Calu3 (cell line): ENCODE results near the gene CD55. TPM values are rescaled to one million over a fixed set of nuclear protein-coding genes. Genes with fewer than 3 reads are reported as not detected.

Experiments used
- BruUV-seq: library from RNA; stranded (reverse); fragments of 400-500 nt; replicated peaks from 2 replicates; lab custom pipeline; 2021; lab: Mats Ljungman, UMichigan
- CTCF ChIA-PET: fragments of 300-600 bp; sonication (Branson Sonifier 250); formaldehyde crosslinking; loops from one replicate; lab custom pipeline; 2022; ENCODE audit warnings: antibody characterized with exemption; lab: Charles Lee
- DNase-seq: peaks from one replicate; pipeline ENCODE4 v3.0.0; 2022
- H3K27ac Mint-ChIP-seq: one replicate; pipeline ENCODE4 v1.8.0; 2022; ENCODE audit warnings: mixed read lengths; ENCODE audit not compliant: unreplicated experiment
- H3K27me3 Mint-ChIP-seq: one replicate; pipeline ENCODE4 v1.8.0; 2022; ENCODE audit warnings: mixed read lengths; ENCODE audit not compliant: unreplicated experiment
- H3K36me3 Mint-ChIP-seq: one replicate; pipeline ENCODE4 v1.8.0; 2022; ENCODE audit warnings: mild to moderate bottlenecking, moderate library complexity, mixed read lengths; ENCODE audit not compliant: insufficient read depth, unreplicated experiment
- H3K4me1 Mint-ChIP-seq: one replicate; pipeline ENCODE4 v1.8.0; 2022; ENCODE audit warnings: mild to moderate bottlenecking, low read depth, mixed read lengths; ENCODE audit not compliant: unreplicated experiment
- H3K4me3 Mint-ChIP-seq: one replicate; pipeline ENCODE4 v1.8.0; 2022; ENCODE audit warnings: mild to moderate bottlenecking, low read depth, moderate library complexity, mixed read lengths; ENCODE audit not compliant: unreplicated experiment
- H3K9me3 Mint-ChIP-seq: one replicate; pipeline ENCODE4 v1.8.0; 2022; ENCODE audit warnings: low read depth, mixed read lengths; ENCODE audit not compliant: unreplicated experiment
- intact Hi-C: fragments of 100-400 bp; cut with micrococcal nuclease; formaldehyde crosslinking; loops from one replicate; pipeline ENCODE4 v1.10.0; 2022; ENCODE audit not compliant: unreplicated experiment
- total RNA-seq: library from RNA; stranded (reverse); gene quantifications from 2 replicates; pipeline ENCODE4 v1.2.3, GENCODE V29; 2022
- TF ChIP-seq, protein P1 (sequence below): fragments of 200-600 bp; IDR thresholded peaks from one replicate; pipeline ENCODE4 v1.8.0; 2022; ENCODE audit warnings: antibody characterized with exemption; ENCODE audit not compliant: unreplicated experiment

The CD55 gene
- total RNA-seq, 1 experiment from 2014 or later, result 106 TPM

DNA sequence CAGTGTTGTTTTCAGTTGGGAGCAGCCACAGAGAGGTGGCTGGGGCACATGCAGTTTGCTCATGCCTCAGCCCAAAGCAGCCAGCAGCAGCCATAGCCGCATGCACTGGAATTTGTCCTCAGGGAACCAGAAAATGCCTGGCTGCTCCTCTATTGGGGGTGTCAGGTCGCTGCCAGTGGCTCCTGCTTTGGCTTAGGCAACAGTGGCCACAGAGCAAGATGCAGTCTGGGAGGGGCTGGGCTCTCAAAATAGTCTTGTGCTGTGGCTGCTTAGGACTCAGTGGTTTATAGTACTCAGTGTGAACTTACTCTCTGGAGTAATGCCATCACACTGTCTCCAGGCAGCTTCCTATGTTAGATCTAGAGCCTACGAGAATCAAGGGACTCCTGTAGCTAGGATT is 25.0 kb downstream of the CD55 start:
- BruUV-seq, result no TSS peak
- Mint-ChIP-seq H3K27ac (no peak overlapping the region), H3K9me3 (peaks cover 16% of the 10 kb centered on the region), H3K4me3 (no peak overlapping the region), H3K27me3 (no peaks in the 10 kb centered on the region), H3K4me1 (peaks cover 49% of the 10 kb centered on the region), H3K36me3 (peaks cover 56% of the 10 kb centered on the region)
- TF ChIP-seq, protein P1, sequence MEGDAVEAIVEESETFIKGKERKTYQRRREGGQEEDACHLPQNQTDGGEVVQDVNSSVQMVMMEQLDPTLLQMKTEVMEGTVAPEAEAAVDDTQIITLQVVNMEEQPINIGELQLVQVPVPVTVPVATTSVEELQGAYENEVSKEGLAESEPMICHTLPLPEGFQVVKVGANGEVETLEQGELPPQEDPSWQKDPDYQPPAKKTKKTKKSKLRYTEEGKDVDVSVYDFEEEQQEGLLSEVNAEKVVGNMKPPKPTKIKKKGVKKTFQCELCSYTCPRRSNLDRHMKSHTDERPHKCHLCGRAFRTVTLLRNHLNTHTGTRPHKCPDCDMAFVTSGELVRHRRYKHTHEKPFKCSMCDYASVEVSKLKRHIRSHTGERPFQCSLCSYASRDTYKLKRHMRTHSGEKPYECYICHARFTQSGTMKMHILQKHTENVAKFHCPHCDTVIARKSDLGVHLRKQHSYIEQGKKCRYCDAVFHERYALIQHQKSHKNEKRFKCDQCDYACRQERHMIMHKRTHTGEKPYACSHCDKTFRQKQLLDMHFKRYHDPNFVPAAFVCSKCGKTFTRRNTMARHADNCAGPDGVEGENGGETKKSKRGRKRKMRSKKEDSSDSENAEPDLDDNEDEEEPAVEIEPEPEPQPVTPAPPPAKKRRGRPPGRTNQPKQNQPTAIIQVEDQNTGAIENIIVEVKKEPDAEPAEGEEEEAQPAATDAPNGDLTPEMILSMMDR, result no peak
- intact Hi-C loops, result no loop called here
- DNase-seq, result no peak
- CTCF ChIA-PET, result no interaction called here

DNA sequence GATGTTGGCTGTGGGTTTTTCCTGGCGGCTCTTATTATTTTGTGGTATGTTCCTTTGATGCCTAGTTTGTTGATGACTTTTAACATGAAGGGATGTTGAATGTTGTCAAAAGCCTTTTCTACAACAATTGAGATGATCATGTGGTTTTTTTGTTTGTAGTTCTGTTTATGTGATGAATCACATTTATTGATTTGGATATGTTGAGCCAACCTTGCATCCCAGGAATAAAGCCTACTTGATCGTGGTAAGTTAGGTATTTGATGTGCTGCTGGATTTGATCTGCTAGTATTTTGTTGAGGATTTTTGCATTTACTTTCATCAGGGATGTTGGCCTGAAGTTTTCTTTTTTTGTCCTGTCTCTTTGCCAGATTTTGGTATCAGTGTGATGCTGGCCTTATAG is 28.5 kb downstream of the CD55 start:
- H3K4me1 Mint-ChIP-seq, result peaks cover 28% of the 10 kb centered on the region
- peak overlapping the region; percentile 6 for H3K27ac Mint-ChIP-seq
- CTCF ChIA-PET, result no interaction called here
- TF ChIP-seq, protein P1, result no peak
- BruUV-seq, result no TSS peak
- intact Hi-C loops, result no loop called here
- H3K4me3 Mint-ChIP-seq, result no peak overlapping the region
- H3K36me3 Mint-ChIP-seq, result peaks cover 58% of the 10 kb centered on the region
- no peaks in the 10 kb centered on the region for H3K27me3 Mint-ChIP-seq
- DNase-seq, result no peak
- H3K9me3 Mint-ChIP-seq, result peaks cover 15% of the 10 kb centered on the region

DNA sequence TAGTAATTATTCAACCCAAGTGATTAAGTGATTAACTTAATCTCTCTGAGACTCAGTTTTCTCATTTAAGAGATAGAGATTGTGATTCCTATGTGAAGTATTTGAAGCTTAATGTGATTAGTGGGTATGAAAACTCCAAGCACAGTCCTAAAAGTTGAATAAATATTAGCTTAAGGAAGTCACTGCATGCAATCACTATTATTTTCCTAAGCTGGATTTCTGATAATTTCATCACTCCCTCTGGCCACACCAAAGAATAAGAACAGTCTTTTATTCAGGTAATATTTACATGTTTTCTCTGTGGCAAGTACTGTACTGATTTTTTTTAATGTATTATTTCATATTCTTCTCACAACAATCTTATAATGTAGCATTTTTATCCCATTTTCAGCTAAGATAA is 31.1 kb downstream of the CD55 start:
- intact Hi-C loops, result no loop called here
- H3K9me3 Mint-ChIP-seq, result peaks cover 15% of the 10 kb centered on the region
- no TSS peak for BruUV-seq
- H3K36me3 Mint-ChIP-seq, result peaks cover 42% of the 10 kb centered on the region
- peaks cover 28% of the 10 kb centered on the region for H3K4me1 Mint-ChIP-seq
- CTCF ChIA-PET, result no interaction called here
- TF ChIP-seq, protein P1, result no peak
- no peaks in the 10 kb centered on the region for H3K27me3 Mint-ChIP-seq
- peak overlapping the region; percentile 85 for H3K27ac Mint-ChIP-seq
- DNase-seq, result no peak
- no peak overlapping the region for H3K4me3 Mint-ChIP-seq

DNA sequence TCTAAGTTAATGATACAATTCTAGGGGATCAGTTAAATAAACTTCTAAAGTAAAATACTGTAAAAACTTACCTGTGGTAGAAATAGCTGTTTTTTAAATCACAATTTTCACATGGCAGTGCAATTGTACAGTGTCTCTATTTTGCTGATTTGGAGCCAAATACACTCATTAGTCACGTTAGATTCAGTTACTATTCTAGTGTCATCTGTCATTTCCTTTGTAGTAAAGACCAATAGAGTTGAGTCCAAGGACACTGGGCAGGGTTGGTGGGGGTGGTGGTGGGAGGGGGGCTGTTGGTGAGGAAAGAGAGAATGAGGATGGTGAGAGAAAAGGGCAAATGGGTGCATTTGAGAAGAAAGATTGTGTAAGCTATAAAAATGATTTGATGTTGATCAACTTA is 33.6 kb downstream of the CD55 start:
- no TSS peak for BruUV-seq
- intact Hi-C loops, result no loop called here
- DNase-seq, result no peak
- Mint-ChIP-seq H3K27ac (no peak overlapping the region), H3K4me3 (no peak overlapping the region), H3K4me1 (peaks cover 21% of the 10 kb centered on the region), H3K27me3 (no peaks in the 10 kb centered on the region), H3K9me3 (peaks cover 13% of the 10 kb centered on the region), H3K36me3 (peaks cover 24% of the 10 kb centered on the region)
- TF ChIP-seq, protein P1, result no peak
- CTCF ChIA-PET, result no interaction called here
